HG03378 (cell line): ENCODE results near the gene C2CD2.

Source experiments
- ATAC-seq: cut with Tn5 transposase; IDR thresholded peaks from one replicate; pipeline ENCODE4 v1.9.1; 2021; ENCODE audit warnings: mild to moderate bottlenecking, moderate library complexity; ENCODE audit not compliant: unreplicated experiment

Gene C2CD2

GRCh38 chr21:41914965-41915364 lies 38.9 kb downstream of the C2CD2 start:
- no peak for ATAC-seq

DNA sequence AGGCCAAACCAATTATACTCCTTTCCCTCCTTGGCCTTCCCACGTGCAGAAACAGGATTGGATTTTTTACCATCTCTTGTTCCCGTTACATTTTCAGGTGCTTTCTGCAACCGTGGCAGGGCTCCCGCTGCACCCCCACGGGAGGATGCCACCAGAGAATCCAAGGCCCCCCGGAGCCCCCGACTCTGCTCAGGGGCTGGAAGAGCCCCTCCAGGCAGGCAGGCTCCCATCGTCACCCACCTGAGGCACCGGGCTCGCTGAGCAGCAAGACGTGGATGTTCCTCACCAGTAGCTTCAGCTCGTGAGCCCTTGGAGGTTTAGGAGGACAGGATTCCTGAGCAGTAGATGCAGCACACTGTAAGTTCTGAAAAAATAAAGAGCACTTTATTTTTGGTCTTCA lies 39.5 kb downstream of the C2CD2 start:
- no peak for ATAC-seq

- ATAC-seq: no peak
Observed at GRCh38 chr21:41913230-41913629, 40.6 kb downstream of the C2CD2 start.

GRCh38 chr21:41908829-41909228 lies 45.0 kb downstream of the C2CD2 start:
- no peak for ATAC-seq

GRCh38 chr21:41907496-41908258 lies 46.1 kb downstream of the C2CD2 start:
- ATAC-seq: no peak

GRCh38 chr21:41906770-41907169 lies 47.0 kb downstream of the C2CD2 start:
- no peak for ATAC-seq

- no peak for ATAC-seq
Observed at GRCh38 chr21:41903559-41904351, 50.1 kb downstream of the C2CD2 start.

- ATAC-seq: no peak
Observed at GRCh38 chr21:41902946-41903345, 50.9 kb downstream of the C2CD2 start.

GRCh38 chr21:41901782-41902181 lies 52.0 kb downstream of the C2CD2 start:
- ATAC-seq: no peak

DNA sequence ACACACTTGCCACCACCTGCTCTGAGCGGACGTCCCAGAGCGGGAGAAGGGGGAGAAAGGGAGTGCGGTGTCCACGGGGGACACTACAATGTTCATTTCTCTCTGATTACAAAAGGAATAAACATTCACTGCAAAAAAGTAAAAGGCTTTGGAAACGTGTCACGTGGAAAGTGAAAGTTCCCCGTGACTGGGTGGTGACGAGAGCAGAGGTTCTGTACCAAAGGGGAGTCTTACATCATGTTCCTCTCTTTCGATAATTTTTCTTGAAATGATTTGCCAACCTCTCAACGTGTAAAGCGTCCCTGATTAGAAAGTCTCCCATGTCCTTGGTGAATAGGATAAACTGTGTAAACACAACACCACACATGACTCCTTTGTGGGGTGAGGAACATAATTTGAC lies 52.7 kb downstream of the C2CD2 start:
- ATAC-seq: no peak

DNA sequence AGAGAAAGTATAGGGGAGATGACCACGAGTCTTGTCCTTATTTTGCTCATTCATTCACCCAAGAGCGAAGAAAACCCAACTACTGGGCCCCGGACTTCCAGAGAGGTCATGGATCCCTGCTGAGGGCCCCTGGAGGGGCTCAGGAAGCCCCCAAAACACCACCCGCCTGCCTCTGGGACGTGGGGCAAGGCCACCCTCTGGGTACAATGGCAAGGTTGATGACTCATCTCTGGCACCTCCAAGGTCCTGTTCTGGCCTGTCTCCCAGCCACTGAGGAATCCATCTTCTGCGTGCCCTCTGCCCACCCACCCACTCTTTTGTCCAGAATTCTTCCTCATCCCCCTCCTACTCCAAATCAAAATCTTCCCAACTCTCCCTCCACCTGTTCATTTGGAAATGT lies 53.4 kb downstream of the C2CD2 start:
- ATAC-seq: no peak

GRCh38 chr21:41899426-41900202 lies 54.2 kb downstream of the C2CD2 start:
- no peak for ATAC-seq

- no peak for ATAC-seq
Observed at GRCh38 chr21:41898998-41899397, 54.8 kb downstream of the C2CD2 start.

- ATAC-seq: no peak
Observed at GRCh38 chr21:41897700-41898099, 56.1 kb downstream of the C2CD2 start.

DNA sequence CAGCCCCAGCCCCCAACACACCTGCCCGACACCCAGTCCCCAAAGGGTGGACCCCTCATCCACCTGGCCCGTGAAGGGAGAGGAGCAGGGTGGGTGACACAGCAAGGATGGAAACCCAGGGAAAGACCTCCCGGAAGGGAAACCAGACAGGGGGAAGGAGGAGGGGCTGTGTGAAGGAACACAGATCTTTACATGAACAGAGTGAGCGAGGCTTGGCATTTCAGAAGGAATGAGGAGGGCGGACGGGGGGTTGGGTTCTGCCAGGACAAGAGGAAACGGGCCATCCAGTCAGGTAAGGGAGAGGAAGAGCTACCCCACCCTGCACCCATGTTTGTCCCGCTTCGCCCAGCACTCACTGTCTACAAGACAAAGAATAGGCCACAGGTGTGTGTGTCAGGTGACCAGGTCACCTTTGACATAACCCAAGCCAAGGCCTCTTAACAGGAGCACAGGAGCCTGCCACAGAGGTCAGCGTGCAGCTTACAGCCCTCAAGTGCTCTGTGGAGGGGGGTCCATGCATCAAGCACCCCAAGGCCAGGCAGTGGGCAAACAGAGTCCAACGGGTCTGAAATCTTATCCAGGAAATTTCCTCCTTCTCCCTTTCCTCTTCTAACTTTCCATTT lies 56.7 kb downstream of the C2CD2 start:
- ATAC-seq: no peak

DNA sequence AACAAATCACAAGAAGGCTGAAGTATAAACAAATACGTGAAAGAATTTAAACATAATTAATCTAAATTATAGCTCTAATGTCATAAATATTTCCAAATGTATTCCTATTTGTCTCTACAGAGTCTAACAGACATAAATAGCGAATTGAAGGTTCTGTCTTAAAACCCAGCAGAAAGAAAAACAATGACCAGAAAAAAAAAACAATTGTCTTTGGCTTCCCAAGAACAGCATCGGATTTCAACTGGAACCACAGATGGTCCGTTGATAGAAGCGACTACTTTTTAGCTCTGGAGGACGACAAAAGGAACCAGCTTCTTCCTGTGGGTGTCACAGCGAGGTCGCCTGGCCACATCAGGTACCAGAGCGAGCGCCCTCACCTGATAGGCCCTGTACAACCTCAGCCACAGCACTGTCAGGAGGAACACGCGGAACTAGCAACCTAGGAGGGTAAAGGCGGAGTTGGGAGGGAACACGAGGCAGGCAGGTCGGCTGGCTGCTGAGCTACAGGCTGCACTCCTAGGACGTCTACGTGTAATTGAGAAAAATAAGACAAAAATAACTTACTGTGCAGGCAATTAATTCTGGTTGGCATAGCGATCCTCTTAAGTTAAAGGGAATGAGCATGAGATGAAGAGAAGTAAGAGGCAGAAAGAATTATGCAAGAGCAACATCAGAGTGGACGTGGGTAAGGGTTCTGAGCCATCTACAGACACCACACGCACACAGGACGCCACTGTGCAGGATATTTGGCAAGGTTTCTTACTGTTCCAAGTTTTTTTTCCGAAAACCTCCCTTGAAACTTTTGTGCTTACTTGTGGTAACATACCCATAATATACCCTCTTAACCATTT lies 58.0 kb downstream of the C2CD2 start:
- no peak for ATAC-seq

GRCh38 chr21:41894922-41895557 lies 58.8 kb downstream of the C2CD2 start:
- ATAC-seq: no peak

DNA sequence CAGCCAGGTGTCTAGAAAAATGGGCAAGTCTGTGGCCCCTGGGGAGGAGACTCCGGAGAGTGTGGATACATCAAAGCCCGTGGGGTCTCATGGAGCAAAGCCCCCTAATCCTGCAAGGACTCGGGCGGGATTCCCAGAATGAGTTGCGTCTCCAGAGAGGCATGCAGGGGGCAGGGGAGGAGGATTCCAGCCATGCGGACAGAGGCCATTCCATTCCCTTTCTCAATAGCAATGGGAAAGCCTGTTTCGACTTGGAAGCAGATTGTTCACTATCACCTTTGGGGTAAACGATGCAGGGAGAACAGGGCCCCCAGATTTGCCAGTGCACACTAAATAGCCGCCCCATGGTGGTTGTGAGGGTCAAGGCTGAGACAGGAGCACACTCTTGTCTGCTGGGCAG lies 59.3 kb downstream of the C2CD2 start:
- ATAC-seq: no peak

DNA sequence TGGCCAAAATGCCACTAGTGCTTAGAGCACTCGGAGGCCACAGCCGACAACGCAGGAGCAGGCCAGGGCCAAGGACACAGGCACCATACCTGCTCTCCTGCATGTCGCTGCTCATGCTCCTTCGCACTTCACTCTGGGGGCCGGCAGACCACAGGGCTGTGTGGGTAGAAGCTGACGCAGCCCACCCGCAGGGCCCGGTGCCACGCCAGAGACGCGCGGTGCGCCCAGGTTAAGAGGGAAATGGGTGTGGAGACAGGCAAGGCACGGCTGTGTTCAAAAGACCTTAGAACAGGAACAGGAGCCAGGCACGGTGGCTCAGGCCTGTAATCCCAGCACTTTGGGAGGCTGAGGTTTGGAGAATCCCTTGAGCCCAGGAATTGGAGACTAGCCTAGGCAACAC lies 61.1 kb downstream of the C2CD2 start:
- no peak for ATAC-seq

- no peak for ATAC-seq
Observed at GRCh38 chr21:41891132-41891531, 62.7 kb downstream of the C2CD2 start.
